Ovary (tissue), 9 donors: ENCODE data around the gene ENTPD8. TPM values are rescaled to one million over a fixed set of nuclear protein-coding genes. Genes with fewer than 3 reads are reported as not detected.
A peak's percentile ranks its signal among the peaks of the same experiment; 100 is the strongest.

Experiments
- DNase-seq, 5 donors: peaks; one replicate each; pipeline ENCODE4 v3.0.0-alpha.2; 2019 to 2020
- H3K27ac ChIP-seq, 2 donors: fragments of 200-600 bp; one replicate each; pipeline versions ENCODE4 v1.5.1 to v1.8.0; 2019 to 2022
- H3K27me3 ChIP-seq: fragments of 200-600 bp; one replicate; pipeline ENCODE4 v1.8.0; 2022
- H3K36me3 ChIP-seq: fragments of 200-600 bp; sonication (generic); one replicate; pipeline ENCODE4 v1.5.1; 2019
- H3K4me1 ChIP-seq: one replicate; pipeline ENCODE4 v1.8.1; 2013; ENCODE audit warnings: mild to moderate bottlenecking, moderate library complexity; ENCODE audit not compliant: insufficient read depth
- H3K4me3 ChIP-seq: fragments of 200-600 bp; sonication (generic); one replicate; pipeline ENCODE4 v1.5.1; 2017
- H3K9me3 ChIP-seq, 2 donors: fragments of 200-600 bp in 1 of 2; sonication (generic) in 1 of 2; one replicate each; pipeline versions ENCODE4 v1.5.1 to v1.8.1; 2013 to 2019; ENCODE audit warnings: mild to moderate bottlenecking in 1 of 2, moderate library complexity in 1 of 2
- EP300 ChIP-seq: sonication (generic); formaldehyde crosslinking; IDR thresholded peaks from one replicate; pipeline ENCODE4 v1.6.1; 2017; ENCODE audit warnings: antibody characterized with exemption
- POLR2A ChIP-seq: fragments of 450-650 bp; IDR thresholded peaks from one replicate; pipeline ENCODE4 v1.6.1; 2017; ENCODE audit warnings: antibody characterized with exemption, mild to moderate bottlenecking, moderate library complexity
- WGBS, 3 donors: extraction: QIAGEN DNeasy Blood & Tissue Kit in 1 of 3; methylation state at CpG; one replicate each; pipeline versions ENCODE4 v1.1.5 to v1.1.7; 2013 to 2017; 5-methylcytosine and 5-hydroxymethylcytosine counted together
- intact Hi-C, 4 donors: fragments of 100-400 bp; cut with DNase I; formaldehyde crosslinking; loops; one replicate each; pipeline versions ENCODE4 v1.11.0 to v1.15.1; 2022 to 2023
- polyA plus RNA-seq, 2 donors: library from polyadenylated mRNA; stranded (reverse); fragments of 200-250 nt in 1 of 2; fragments of 350-450 nt in 1 of 2; fragmentation: Illumina TruSeq in 1 of 2; extraction: RNeasy Lipid Tissue Mini Kit (QIAGEN cat#74804) in 1 of 2; gene quantifications; one replicate each; pipeline ENCODE4 v1.2.3, GENCODE V29; 2013 to 2014
- total RNA-seq, 7 donors: library from RNA; depleted of rRNA in 2 of 7; stranded (reverse); fragments of >200 nt in 2 of 7; fragmentation: NEBNext Ultra II Directional in 3 of 7; extraction: Animal tissue kit (Norgen Biotek cat#: 25700) in 3 of 7; gene quantifications; one replicate each; pipeline versions ENCODE4 v1.1.0 to v1.2.4, GENCODE V29; 2016 to 2023
- TF ChIP-seq, protein P1 (sequence below), 3 donors: fragments of 450-650 bp in 2 of 3; fragments of 200-600 bp in 1 of 3; IDR thresholded peaks; one replicate each; pipeline versions ENCODE4 v1.5.1 to v1.8.0; 2016 to 2022; ENCODE audit warnings: antibody characterized with exemption in 3 of 3, mild to moderate bottlenecking in 1 of 3
- donor health status: DM: no; HTN: no; CAD: no; lungs with moderate emphysema.
- donor health status: DM: no; HTN: no; CAD: no.
- donor health status: Bipolar disorder and iron deficiency.
- donor health status: DM: yes; HTN: yes; CAD: no.
- donor health status: DM: no; HTN: no; CAD: no.
- donor health status: DM: yes; HTN: yes; CAD: no.

Gene ENTPD8
- total and polyA plus RNA-seq, 9 donors: 0.10 to 0.57 (median 0.17) TPM; not detected in 3

DNA sequence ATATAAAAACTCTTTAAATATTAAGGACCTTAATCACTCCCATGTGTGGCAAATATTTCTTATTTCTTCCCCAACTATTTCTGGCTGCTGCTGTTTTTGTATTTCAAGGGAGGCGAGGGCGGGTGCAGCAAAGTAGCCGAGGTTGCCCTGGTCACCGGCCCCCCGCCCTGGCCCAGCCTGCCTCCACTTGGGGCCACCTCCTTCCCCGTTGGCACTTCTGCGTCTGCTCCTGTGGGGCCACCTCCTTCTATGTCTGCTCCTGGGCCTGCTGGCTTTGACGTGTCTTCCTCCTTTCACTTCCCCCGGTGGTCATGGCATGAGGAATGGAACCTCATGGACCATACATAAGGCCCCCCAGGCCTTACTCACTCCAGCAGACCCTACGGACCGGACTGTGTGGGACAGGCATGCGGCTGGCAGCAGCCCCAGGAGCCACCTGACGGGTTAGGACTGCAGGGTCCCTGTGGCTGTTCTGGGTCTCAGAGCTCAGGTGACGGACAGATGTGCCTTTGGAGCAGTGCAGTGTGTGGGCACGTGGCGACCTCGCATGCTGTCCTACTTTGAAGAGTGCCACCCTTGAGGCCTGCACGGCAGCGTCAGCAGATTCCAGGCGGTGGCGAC lies 5.8 kb upstream of the ENTPD8 start:
- peak in 2 of 5 donors; percentile 23 to 33 for DNase-seq
- WGBS, 3 donors: 65 to 74% (median 69%) methylated on average over 21 of the region's 21 CpGs
- Histone ChIP-seq H3K9me3 (no peaks in the 10 kb centered on the region), H3K27me3 (no peaks in the 10 kb centered on the region), H3K4me3 (no peak overlapping the region), H3K36me3 (no peaks in the 10 kb centered on the region), H3K4me1 (no peaks in the 10 kb centered on the region), H3K27ac (no peak overlapping the region)
- TF ChIP-seq, protein P1, sequence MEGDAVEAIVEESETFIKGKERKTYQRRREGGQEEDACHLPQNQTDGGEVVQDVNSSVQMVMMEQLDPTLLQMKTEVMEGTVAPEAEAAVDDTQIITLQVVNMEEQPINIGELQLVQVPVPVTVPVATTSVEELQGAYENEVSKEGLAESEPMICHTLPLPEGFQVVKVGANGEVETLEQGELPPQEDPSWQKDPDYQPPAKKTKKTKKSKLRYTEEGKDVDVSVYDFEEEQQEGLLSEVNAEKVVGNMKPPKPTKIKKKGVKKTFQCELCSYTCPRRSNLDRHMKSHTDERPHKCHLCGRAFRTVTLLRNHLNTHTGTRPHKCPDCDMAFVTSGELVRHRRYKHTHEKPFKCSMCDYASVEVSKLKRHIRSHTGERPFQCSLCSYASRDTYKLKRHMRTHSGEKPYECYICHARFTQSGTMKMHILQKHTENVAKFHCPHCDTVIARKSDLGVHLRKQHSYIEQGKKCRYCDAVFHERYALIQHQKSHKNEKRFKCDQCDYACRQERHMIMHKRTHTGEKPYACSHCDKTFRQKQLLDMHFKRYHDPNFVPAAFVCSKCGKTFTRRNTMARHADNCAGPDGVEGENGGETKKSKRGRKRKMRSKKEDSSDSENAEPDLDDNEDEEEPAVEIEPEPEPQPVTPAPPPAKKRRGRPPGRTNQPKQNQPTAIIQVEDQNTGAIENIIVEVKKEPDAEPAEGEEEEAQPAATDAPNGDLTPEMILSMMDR (IDR thresholded peaks at IDR 0.05): no peak
- TF ChIP-seq POLR2A: no peak
- TF ChIP-seq EP300: no peak
- intact Hi-C loops: loop anchor here in 2 of 4 donors (5.0 to 10.0 kb wide), 2 partner anchors 145 to 152 kb away; partner anchors contain the start of gene NRARP (in 1 of the 2)

DNA sequence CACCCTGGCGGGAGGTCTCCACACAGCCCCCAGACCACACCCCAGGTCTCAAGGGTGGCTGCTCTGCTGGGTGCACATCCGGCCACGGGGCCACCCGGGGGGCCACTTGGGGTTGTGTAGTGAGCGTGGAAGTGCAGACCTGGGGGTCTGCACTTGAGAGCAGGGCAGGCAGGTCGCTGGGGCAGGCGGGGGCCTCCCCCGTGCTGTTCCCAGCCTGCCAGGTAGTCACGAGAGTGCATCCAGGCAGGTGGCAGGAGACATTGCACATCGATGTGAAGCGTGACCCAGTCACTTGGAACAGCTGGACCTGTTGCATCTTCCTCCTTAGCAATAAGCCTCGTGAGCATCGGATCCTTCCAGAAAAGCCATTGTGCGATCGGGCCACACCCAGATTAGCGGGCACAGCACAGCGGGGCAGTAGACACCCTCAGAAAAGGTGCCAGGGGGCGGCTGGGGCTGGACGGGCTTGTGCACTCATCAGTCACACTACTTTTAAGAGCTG lies 4.8 kb upstream of the ENTPD8 start:
- intact Hi-C loops: loop anchor here in 2 of 4 donors (5.0 to 10.0 kb wide), 2 partner anchors 144 to 151 kb away; partner anchors contain the start of gene NRARP (in 1 of the 2)

GRCh38 chr9:137445275-137445807 lies 4.2 kb upstream of the ENTPD8 start:
- TF ChIP-seq, protein P1 (IDR thresholded peaks at IDR 0.05): peak; percentile 43 to 68 (median 54)
- no peak for TF ChIP-seq EP300
- TF ChIP-seq POLR2A: no peak
- peak; percentile 66 to 85 (median 83) for DNase-seq
- Histone ChIP-seq H3K27ac (no peak overlapping the region), H3K27me3 (no peaks in the 10 kb centered on the region), H3K36me3 (no peaks in the 10 kb centered on the region), H3K9me3 (no peaks in the 10 kb centered on the region), H3K4me3 (no peak overlapping the region), H3K4me1 (no peaks in the 10 kb centered on the region)
- intact Hi-C loops: loop anchor here in 2 of 4 donors (5.0 to 10.0 kb wide), 2 partner anchors 143 to 151 kb away; partner anchors contain the start of gene NRARP (in 1 of the 2)
- 15 to 24% (median 18%) methylated on average over 13 to 14 of the region's 14 CpGs for whole genome bisulfite sequencing, 3 donors

More for the DNA sequence above, 4.8 kb upstream of the ENTPD8 start:
- no peaks in the 10 kb centered on the region for H3K36me3 ChIP-seq
- DNase-seq: peak in 2 of 5 donors; percentile 28 to 39
- TF ChIP-seq, protein P1 (IDR thresholded peaks at IDR 0.05): no peak
- TF ChIP-seq EP300: no peak
- no peak for TF ChIP-seq POLR2A
- H3K27me3 ChIP-seq: no peaks in the 10 kb centered on the region
- H3K4me3 ChIP-seq: no peak overlapping the region
- 42 to 55% (median 52%) methylated on average over 19 of the region's 19 CpGs for WGBS, 3 donors
- H3K27ac ChIP-seq: no peak overlapping the region
- H3K4me1 ChIP-seq: no peaks in the 10 kb centered on the region
- H3K9me3 ChIP-seq: no peaks in the 10 kb centered on the region

GRCh38 chr9:137444106-137444790 lies 3.1 kb upstream of the ENTPD8 start:
- no peaks in the 10 kb centered on the region for H3K9me3 ChIP-seq
- no peak for TF ChIP-seq POLR2A
- no peak for TF ChIP-seq EP300
- TF ChIP-seq, protein P1 (IDR thresholded peaks at IDR 0.05): no peak
- peak in 1 of 5 donors; percentile 13 for DNase-seq

More at GRCh38 chr9:137444106-137444790, 3.1 kb upstream of the ENTPD8 start:
- H3K27me3 ChIP-seq: no peaks in the 10 kb centered on the region
- no peak overlapping the region for H3K4me3 ChIP-seq
- no peak overlapping the region for H3K27ac ChIP-seq
- no peaks in the 10 kb centered on the region for H3K4me1 ChIP-seq
- no peaks in the 10 kb centered on the region for H3K36me3 ChIP-seq
- intact Hi-C loops: loop anchor here in 1 of 4 donors (10.0 kb wide), 1 partner anchor 149 kb away; no protein-coding TSS in a partner anchor
- 81 to 87% (median 81%) methylated on average over 14 of the region's 14 CpGs for WGBS, 3 donors
